H1 (cell line): ENCODE data around the gene ANGPTL2. TPM values are rescaled to one million over a fixed set of nuclear protein-coding genes. Genes with fewer than 3 reads are reported as not detected.

Experiments
- CEBPB ChIP-seq: IDR thresholded peaks from 2 replicates; pipeline ENCODE4 v1.6.1; 2012; ENCODE audit warnings: low read depth, low read length
- CREB1 ChIP-seq: IDR thresholded peaks from 2 replicates; pipeline ENCODE4 v1.6.1; 2012; ENCODE audit warnings: inconsistent platforms
- KDM4A ChIP-seq: IDR thresholded peaks from one replicate; pipeline ENCODE4 v1.7.1; 2012; ENCODE audit warnings: low read depth, mild to moderate bottlenecking, moderate library complexity, low read length, inconsistent platforms; ENCODE audit not compliant: severe bottlenecking
- POLR2AphosphoS5 ChIP-seq: IDR thresholded peaks from 2 replicates; pipeline ENCODE4 v1.6.1; 2011; ENCODE audit warnings: low read depth, low read length
- SRF ChIP-seq: IDR thresholded peaks from 2 replicates; pipeline ENCODE4 v1.6.1; 2011; ENCODE audit warnings: mild to moderate bottlenecking, low read depth, low read length, moderate library complexity
- polyA plus RNA-seq, 7 experiments: library from polyadenylated mRNA; depleted of rRNA in 3 of 7; stranded (reverse) in 5 of 7; unstranded in 2 of 7; fragments of >200 nt in 5 of 7; fragments of 200-250 nt in 2 of 7; gene quantifications; 1 replicate in 5 of 7; 2 replicates in 1 of 7; 4 replicates in 1 of 7; pipeline versions ENCODE4 v1.2.1 to v1.2.3, GENCODE V29; 2011 to 2013; ENCODE audit warnings: missing spikeins in 2 of 7, mixed read lengths in 2 of 7
- total RNA-seq: library from RNA; stranded (reverse); fragmentation: NEBNext Ultra II Directional; extraction: Animal tissue kit (Norgen Biotek cat#: 25700); gene quantifications from 2 replicates; pipeline ENCODE4 v1.2.1, GENCODE V29; 2021
- TF ChIP-seq, protein P1 (sequence below): IDR thresholded peaks from 2 replicates; pipeline ENCODE4 v1.6.1; 2012; ENCODE audit warnings: inconsistent platforms

The ANGPTL2 gene
- total and polyA plus RNA-seq, 2 of the 8 experiments (the other 6 are each of a cell fraction or from before 2014, with no cell fraction given) = 9.0 to 10.6 TPM

DNA sequence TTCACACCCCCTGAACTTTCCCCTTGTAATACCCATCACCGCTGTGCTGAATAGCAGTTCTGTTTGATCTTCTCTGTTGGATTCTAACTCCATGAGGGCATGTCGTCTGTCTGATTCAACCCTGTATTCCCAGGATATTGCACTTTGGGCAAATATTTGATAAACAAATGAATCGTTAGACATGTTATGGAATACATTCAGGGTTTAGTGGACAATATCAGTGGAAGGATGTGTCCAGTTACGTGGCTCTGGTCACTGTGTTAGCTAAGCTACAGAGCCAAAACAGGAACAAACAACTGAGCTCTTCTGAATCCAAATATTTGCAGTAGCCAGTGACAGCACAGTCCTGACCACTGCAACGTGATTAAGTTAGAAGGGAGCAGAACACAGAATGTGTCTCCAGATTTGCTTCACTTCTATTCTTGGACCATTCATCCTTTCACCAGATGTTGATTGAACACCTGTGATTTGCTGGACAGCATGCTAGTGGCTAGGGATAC lies 13.2 kb downstream of the ANGPTL2 start (continued):
- TF ChIP-seq CREB1 (no peak), SRF (no peak), KDM4A (no peak), POLR2AphosphoS5 (no peak), CEBPB (no peak)
- TF ChIP-seq, protein P1, sequence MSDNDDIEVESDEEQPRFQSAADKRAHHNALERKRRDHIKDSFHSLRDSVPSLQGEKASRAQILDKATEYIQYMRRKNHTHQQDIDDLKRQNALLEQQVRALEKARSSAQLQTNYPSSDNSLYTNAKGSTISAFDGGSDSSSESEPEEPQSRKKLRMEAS = no peak
